ENCODE data around the gene ARL4C. TPM values are rescaled to one million over a fixed set of nuclear protein-coding genes. Genes with fewer than 3 reads are reported as not detected.

Gene ARL4C
- total RNA-seq, 1 donor from 2014 or later, result 30.0 TPM

DNA sequence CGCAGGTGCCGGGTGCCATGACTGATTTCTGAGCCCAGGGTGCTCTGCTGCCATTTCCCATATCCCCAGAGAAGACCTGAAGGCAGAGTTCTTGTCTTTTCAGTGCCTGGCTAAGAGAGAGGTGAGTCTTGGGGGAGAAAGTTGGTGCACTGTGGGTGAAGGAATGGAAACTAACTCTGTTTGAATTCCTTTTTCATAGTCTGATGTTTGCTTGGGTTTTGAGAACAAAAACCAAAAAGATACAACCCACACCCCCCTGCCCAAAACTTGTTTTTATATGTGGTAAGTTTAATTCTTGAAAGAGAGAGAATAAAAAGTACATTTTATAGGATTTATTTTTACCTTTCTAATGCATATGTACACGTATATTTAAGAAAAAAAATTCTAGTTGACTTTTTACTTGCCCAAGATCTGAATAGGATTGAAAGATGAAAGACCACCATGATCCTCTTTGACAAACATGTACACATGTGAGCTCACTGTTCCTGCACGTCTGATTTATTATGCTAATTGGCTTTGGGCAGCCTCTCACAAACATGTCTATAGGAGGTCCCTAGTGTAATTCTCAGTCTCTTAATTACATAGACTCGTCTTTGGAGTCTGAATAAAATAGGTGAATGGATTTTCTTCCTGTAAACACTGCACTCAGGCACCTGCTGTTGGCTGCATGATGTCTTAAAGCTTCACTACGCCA is 46.3 kb downstream of the ARL4C start:
- no peak for DNase-seq (ENCODE audit: extremely low read depth, low read depth, low spot score)

DNA sequence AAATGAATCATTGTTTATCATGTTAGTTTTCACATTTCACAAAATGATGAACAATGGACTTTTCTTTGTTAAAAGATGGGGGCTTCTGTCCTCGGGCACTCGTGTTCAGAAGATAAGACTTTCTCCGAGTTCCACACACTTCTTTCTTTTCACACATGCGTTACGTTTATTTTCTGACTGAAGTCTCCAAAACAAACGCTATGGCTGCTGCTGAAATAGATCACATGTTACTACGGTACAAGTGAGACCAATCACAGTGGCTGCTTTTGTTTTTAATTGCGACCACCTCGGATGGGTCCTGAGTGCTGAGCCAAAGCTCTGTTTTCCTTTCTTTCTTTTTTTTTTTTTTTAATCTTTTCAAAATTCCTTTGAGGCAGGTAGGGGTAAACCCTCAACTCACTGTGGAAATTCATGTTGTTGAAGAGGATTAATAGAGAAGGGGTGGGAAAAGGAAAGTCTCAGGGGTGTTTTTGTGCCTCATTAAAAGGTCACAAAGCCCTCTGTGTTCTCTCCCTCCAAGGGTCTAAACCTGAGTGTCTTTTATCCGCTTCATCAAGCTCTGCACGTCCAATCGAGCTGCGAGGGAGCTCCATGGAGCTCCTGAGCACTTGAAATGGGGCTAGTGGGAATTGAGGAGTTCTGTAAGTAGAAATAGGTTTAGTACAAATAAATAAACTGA is 48.2 kb downstream of the ARL4C start:
- no peak for DNase-seq (ENCODE audit: extremely low read depth, low read depth, low spot score)

DNA sequence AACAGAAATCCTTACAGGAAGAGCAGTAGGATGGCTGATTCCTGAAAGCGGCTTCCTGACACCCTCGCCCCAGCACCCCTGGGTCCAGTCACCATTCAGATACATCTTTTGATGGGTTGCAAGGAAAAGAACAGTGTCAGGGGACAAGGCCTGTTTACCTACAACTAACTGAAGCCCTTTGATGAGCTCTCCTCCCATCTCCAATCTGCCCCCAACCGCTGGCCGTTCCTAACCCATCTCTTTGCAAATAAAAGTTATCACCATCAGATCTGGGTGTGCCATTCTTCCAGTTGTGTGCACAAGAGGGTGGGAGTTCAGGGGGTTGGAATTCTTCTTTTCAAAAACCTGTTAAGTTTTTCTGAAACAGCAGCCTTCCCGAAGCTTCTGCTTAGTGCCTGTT is 48.9 kb downstream of the ARL4C start:
- no peak for DNase-seq (ENCODE audit: extremely low read depth, low read depth, low spot score)

DNA sequence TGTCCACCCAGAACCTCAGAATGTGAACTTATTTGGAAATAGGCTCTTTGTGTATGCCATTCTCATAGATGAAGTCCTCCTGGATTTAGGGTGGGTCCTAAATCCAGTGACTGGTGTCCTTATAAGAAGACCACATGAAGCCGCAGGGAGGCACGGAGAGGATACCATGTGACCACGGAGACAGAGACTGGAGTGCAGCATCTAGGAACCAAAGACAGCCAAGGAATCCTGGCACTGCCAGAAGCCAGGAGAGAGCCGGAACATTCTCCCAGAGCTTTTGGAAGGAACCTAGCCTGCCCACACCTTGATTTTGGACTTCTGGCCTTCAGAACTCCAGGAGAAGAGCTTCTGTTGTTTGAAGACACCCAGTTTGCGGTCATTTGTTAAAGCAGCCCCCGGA is 49.7 kb downstream of the ARL4C start:
- no peak for DNase-seq (ENCODE audit: extremely low read depth, low read depth, low spot score)

DNA sequence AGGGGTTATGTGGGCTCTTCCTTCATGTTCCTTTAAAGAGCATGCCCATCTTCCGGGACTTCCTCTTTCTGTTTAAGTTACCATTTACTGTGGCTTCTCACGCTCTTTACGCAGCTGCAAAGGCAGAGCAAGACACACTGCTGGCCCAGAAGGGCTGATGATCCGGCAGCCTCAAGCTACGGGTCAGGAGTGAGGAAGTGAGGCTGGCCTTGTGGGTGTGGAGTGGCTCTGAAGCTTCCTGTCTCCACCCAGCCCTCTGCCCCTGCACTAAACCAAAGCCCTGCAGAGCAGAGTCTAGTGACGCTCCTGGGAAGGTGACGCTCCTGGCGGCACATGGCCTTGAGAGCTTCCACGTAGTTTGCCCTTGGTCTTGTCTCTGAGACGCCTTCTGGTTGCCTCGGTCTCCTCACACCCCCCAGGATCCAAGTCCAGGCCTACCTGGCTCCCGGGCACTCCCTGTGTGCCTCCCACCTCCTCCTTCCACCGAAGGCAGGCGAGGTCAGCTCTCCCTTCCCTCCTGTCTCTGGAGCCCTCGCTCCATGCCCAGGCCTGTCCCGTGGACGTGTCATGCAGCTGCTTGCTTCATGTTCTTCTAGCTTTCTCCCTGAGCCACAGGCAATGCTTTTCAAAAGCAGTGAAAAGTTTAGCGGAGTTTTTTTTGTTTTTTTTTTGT is 50.3 kb downstream of the ARL4C start:
- no peak for DNase-seq (ENCODE audit: extremely low read depth, low read depth, low spot score)

DNA sequence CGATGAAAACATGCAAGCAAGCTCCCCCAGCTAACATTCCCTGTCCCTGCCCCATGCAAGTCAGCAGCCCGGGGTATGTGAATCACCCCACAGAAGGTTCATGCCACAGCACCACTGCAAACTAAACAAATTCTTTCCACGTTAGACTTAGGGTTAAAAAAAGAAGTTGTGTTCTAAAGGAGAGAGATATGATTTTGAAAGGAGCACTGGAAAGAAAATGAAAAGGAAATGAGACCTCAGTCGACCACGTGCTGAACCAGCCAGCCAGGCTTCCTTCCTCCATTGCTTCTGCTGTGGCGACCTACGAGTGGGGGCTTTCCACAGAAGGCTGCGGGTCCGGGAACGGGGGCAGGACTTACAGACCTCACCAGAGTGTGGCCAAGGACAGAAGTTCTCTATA is 52.0 kb downstream of the ARL4C start:
- no peak for DNase-seq (ENCODE audit: extremely low read depth, low read depth, low spot score)

DNA sequence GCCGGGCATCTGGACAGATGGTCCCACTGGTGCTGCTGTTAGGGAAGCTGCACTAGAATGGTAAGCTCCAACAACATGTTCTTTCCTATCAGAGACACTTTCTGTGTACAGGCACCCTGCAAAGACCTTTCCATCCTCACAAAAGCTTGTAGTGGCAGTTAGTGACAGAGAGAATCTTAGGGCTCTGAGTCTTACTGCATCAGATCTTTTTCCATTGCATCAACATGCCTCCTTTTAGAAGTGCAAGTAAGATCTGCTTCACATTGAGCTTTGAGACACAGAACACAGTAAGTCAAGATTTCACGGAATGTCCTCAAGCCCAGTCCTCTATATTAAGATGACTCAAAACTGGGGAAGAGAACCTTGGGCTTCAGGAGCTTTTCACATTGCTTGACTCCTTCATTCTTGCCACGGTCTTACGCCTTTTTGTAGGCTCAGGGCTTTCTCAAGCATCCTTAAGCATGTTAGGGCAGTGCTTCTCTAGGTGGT is 52.6 kb downstream of the ARL4C start:
- DNase-seq (ENCODE audit: extremely low read depth, low read depth, low spot score), result no peak
